HG03442 (cell line): ENCODE measurements around the gene COMMD9.

Source experiments
- ATAC-seq: cut with Tn5 transposase; IDR thresholded peaks from one replicate; pipeline ENCODE4 v1.9.1; 2021; ENCODE audit warnings: mild to moderate bottlenecking, moderate library complexity; ENCODE audit not compliant: unreplicated experiment

The COMMD9 gene

DNA sequence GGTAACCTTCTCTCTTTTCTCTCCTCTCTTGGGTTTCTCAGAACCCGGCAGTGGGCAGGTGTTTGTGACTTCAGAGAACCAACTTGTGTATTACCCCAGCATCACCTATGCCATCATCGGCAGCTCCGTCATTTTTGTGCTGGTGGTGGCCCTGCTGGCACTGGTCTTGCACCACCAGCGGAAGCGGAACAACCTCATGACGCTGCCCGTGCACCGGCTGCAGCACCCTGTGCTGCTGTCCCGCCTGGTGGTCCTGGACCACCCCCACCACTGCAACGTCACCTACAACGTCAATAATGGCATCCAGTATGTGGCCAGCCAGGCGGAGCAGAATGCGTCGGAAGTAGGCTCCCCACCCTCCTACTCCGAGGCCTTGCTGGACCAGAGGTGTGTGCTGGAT, 62.2 kb downstream of the COMMD9 start:
- ATAC-seq = no peak

DNA sequence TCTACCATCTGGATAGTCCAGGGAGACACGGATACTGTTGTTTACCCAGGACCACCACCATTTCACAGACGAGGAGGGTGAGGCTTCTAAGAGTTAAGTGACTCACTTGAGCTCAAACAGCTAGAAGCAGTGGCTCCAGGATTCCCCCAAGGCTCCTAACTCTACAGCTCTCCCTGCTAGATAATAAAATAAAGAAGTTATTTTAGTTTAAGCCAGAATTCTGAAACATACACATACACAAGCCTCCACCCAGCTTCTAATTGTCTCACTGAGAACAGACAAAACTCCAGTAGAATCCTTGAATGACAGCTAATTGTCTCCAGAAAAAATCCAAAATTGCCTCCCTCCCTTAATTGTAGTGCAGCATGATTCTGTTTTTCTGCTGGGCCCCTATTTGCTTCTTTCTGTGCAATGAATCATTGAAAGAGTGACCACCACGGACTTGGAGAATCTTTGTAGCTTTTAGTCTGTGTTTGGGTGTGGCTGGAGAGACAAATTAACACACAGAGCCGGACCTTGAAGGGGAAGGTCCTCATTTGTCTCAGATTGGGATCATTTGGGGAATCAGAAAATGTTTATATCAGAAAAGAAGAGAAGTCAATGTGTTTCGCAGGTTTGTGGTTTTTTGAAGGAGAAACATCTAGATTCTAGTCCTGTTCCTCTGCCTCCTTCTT, 64.9 kb downstream of the COMMD9 start:
- ATAC-seq = no peak

- no peak for ATAC-seq
Observed at GRCh38 chr11:36222831-36223635, 66.2 kb downstream of the COMMD9 start.
